Prostate gland (tissue), 2 donors: Measurements from ENCODE around the gene CREB3L2.

ENCODE experiments used
- CTCF ChIP-seq, 4 experiments: fragments of 200-600 bp in 2 of 4; fragments of 450-650 bp in 2 of 4; sonication (generic) in 2 of 4; IDR thresholded peaks; 1 replicate in 3 of 4; 2 replicates in 1 of 4; pipeline ENCODE4 v1.5.1; 2016 to 2019; ENCODE audit warnings: antibody characterized with exemption in 4 of 4, mild to moderate bottlenecking in 2 of 4, moderate library complexity in 2 of 4
- POLR2A ChIP-seq: fragments of 450-650 bp; IDR thresholded peaks from one replicate; pipeline ENCODE4 v1.6.1; 2016; ENCODE audit warnings: antibody characterized with exemption, mild to moderate bottlenecking
- POLR2AphosphoS5 ChIP-seq: sonication (generic); formaldehyde crosslinking; IDR thresholded peaks from one replicate; pipeline ENCODE4 v1.6.1; 2017; ENCODE audit warnings: antibody characterized with exemption

- TF ChIP-seq CTCF (IDR thresholded peaks at IDR 0.05): no peak
- TF ChIP-seq POLR2AphosphoS5: no peak
- no peak for TF ChIP-seq POLR2A
Observed at GRCh38 chr7:137828456-137828855, 173.4 kb downstream of the CREB3L2 start.
